NOMO-1 treated with dmso at 0.1 percent for 144 hours (cell line): Measurements from ENCODE around the gene GLIS1.

Experiments
- DNase-seq: peaks from one replicate; lab custom pipeline; 2025; ENCODE audit not compliant: unreplicated experiment; lab: John Stamatoyannopoulos, UW

GLIS1 gene

GRCh38 chr1:53721088-53721487, 17.9 kb downstream of the GLIS1 start:
- no peak for DNase-seq

GRCh38 chr1:53719469-53719868, 19.5 kb downstream of the GLIS1 start:
- no peak for DNase-seq

DNA sequence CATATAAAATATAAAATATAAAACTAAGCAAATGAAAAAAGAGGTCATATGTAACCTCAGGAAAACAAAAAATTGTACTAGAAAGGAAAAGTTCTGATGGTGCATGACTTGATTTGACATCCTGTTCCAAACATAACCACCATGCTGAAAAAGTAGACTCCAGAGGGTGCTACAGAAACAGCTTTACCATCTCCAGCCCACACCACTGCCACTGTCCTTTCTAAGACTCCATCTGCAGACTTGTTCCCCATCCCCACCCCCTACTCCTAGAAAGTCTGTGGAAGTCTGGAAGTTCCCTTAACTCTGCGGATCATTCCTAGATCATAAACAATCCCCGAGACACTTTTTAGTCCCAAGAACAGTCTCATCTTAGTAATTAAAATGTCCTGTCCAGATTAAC, 20.5 kb downstream of the GLIS1 start:
- no peak for DNase-seq

GRCh38 chr1:53717025-53717804, 21.7 kb downstream of the GLIS1 start:
- DNase-seq, result no peak

DNA sequence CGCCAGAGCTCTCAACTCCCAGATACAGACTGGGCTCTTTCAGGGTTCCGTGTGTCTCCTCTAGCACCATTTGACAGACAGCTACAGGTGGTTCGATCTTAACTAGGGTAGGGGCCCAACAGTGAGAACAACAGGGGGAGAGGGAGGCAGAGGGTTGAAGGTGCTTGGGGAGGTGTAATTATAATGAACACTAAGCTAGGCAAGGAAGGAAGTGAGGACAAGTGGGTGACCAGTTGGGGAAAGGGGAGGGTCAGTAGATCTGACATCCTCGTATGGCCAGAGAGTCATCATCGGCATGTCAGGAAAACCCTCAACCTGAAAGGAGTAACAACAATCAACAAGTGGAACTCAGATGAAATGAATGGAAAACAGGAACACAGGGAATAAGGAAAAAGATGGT, 22.8 kb downstream of the GLIS1 start:
- DNase-seq, result no peak

GRCh38 chr1:53715478-53715877, 23.5 kb downstream of the GLIS1 start:
- DNase-seq, result no peak

- DNase-seq, result no peak
These were observed 26.7 kb downstream of the GLIS1 start for GRCh38 chr1:53712276-53712675.

GRCh38 chr1:53710584-53710983, 28.4 kb downstream of the GLIS1 start:
- no peak for DNase-seq

DNA sequence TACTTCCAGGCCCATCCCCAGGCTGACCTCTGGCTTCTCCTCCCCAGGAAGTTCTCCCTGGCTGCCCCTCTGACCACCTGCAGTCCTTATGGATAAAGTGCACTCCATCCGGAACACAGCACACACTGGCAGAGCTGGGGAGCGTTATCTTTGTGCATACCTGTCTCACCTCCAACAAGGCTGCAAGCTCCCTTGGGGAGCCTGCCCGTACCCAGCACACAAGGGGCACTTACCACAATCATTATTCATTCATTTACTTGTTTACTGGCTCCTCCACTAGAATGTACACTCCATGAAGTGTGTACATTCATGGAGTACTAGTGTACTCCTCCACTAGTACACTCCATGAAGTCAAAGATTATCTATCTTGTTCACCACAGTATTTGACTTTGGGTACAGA, 30.3 kb downstream of the GLIS1 start:
- DNase-seq, result no peak

- DNase-seq, result no peak
These were observed 32.6 kb downstream of the GLIS1 start for GRCh38 chr1:53706356-53706755.

DNA sequence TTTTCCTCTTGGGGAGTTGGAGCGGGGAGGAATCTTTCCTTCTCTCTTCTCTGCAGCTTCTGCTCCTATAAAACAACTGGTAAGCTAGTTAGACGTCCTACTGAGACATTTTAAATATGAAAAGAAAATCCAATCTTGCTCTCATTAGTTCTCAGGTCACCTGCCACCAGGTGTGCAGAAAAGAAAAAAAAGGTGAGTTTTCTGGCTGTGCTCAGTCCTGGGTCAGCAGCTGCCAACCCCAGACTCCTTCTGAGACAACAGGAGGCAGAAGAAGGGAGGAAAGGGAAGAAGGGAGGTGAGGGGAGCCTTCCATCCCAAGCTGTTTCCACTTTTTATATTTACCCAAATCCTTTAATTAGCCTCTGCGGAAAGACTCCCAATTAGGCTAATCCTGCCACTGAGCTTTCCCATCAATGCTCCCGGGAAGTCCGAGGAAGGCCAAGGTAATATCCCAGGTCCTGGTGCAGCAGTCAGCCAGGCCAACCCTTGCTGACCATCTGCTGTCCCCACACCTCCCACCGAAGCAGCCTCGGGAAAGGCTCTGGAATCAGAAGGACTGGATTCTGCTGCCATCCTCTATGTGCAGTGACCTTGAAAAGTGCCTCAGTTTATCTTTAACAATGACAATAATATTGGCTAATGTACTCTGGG, 33.4 kb downstream of the GLIS1 start:
- no peak for DNase-seq

DNA sequence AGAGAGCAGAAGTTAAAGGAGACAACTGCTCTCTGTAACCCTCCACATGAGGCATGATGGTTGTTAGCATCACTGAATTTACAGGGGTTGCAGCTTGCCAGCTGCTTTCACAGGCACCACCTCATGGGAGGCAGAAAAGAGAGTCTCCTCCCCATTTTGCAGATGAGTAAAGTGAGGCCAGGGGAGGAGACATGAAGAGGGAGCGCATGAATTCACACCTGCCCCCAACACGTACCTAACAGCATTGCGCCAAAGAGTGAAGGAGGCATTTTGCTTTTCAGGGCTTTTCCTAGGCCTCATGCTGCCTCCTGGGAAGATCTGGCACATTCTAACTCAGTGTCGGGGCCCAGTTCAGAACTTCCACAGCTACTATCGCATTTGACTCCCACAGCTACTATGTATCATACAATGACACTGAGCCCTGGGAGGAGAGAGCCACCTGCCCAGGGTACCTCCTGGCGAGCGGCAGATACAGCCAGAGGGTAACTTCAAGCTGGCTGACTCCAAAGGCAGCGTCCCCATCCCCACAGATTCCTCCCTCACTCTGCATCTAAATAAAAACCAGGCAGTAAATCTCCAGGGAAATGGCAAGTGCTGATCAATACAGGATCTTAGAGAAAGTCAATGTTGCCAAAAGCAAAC, 34.0 kb downstream of the GLIS1 start:
- no peak for DNase-seq

GRCh38 chr1:53704304-53704703, 34.7 kb downstream of the GLIS1 start:
- DNase-seq, result no peak

- no peak for DNase-seq
These were observed 35.8 kb downstream of the GLIS1 start for GRCh38 chr1:53703174-53703573.

DNA sequence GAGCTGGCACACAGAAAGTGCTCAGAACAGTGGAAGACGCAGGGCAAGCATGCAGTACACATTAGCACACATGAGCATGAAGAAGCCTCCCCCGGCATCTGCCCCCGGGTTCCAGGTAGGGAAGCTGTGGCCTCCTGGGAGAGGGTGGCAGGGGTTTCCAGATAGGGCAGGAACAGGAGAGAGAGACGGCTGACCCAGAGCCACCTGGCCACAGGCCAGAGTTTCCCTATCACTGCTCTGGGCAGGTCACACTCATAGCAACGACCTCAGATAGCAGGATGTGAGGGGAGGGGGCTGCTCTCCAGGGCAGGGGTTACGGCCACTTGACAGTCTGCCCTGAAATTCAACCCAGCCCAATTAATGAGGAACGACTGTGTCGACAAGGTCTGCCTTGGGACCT, 36.6 kb downstream of the GLIS1 start:
- DNase-seq, result no peak

- DNase-seq, result no peak
These were observed 38.2 kb downstream of the GLIS1 start for GRCh38 chr1:53700776-53701175.

DNA sequence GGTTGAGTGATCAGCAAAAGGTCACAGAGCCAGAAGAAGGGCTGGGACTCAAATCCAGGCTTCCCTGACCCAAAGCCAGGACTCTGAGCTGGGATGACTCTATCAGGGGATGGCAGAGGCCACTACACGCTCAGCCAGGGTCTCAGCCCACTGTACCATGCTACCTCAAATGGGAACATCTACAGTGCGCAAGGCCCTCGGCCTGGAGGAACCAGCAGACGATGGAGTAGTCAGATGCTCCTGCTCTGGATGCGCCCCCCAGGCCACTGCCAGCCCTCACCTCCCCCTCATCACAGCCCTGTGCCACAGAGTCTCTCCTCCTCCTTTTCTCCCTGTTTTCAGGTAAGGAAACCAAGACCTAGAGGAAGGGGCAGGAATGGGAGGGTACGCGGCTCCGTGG, 39.0 kb downstream of the GLIS1 start:
- DNase-seq, result no peak

- no peak for DNase-seq
These were observed 40.5 kb downstream of the GLIS1 start for GRCh38 chr1:53698384-53698980.

DNA sequence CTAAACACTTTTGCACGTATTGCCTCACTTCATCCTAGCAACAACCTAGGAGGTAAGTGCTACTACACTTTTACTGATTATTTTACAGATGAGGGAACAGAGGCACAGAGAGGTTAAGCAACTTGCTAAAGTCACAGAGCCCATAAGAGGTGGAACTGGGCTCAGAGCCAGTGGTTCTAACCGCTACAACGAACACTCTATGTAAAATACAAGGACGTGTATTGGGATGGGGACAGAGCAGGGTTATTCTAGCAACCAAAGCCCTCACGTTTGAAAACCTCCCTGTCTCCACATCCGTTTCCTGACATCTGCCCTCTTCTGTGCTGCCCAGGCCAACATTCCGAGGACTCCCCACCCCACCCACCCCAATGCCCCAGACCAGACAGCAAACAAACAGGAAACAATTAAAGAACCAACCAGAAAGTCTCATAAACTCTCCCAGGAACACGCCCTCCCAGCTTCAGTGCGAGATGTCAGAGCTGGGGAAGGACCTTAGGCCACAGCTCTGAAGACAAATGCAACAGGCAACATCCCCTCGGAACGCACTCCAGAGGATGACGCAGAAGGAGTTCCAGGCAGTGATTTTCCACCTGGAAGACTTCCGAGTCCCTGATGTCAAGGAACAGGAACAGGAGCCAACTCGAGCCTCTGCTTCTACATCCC, 41.1 kb downstream of the GLIS1 start:
- no peak for DNase-seq

- DNase-seq, result no peak
These were observed 42.0 kb downstream of the GLIS1 start for GRCh38 chr1:53696990-53697389.

- no peak for DNase-seq
These were observed 42.4 kb downstream of the GLIS1 start for GRCh38 chr1:53696571-53696970.
